ENCODE data around the gene RPL28. TPM values are rescaled to one million over a fixed set of nuclear protein-coding genes. Genes with fewer than 3 reads are reported as not detected.

Gene RPL28
- total and polyA plus RNA-seq, 4 donors, result 116 to 535 (median 164) TPM

DNA sequence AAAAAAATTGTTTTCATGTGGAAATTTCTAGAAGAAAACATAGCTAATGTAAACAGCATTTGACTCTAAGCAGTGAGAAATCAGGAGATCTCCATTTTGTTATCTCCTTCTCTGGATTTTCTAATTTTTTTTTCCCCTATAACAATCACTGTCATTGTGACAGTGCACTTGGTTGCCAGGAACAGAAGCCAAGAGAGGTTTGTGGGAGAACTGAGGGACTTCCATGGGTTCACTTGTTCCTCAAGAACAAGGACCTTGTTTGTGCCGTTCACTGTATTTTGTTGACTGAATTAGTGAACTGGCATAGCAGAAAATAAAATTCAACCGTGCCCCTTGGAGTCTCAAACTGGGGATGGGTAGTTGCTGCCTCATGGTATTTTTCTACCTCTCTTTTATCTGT, 40.3 kb downstream of the RPL28 start (continued):
- TF ChIP-seq, protein P1, sequence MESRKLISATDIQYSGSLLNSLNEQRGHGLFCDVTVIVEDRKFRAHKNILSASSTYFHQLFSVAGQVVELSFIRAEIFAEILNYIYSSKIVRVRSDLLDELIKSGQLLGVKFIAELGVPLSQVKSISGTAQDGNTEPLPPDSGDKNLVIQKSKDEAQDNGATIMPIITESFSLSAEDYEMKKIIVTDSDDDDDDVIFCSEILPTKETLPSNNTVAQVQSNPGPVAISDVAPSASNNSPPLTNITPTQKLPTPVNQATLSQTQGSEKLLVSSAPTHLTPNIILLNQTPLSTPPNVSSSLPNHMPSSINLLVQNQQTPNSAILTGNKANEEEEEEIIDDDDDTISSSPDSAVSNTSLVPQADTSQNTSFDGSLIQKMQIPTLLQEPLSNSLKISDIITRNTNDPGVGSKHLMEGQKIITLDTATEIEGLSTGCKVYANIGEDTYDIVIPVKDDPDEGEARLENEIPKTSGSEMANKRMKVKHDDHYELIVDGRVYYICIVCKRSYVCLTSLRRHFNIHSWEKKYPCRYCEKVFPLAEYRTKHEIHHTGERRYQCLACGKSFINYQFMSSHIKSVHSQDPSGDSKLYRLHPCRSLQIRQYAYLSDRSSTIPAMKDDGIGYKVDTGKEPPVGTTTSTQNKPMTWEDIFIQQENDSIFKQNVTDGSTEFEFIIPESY (IDR thresholded peaks at IDR 0.05), result no peak

DNA sequence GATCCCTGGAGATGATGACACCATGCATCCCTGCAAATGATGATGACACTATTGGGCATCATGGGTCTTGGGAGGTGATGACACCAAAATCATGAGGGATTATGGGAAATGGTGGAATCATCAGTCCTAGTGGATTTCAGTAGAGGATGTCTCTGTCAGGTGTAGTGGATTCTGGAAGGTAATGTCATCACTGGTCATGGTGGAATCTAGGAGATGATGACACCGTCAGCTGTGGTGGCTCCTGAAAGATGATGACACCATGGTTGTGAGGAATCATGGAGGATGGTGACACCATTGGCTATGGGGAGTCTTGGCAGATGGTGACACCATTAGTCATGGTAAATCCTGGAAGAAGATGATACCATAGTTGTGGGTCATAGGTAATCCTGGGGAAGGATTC, 45.5 kb downstream of the RPL28 start:
- no peaks in the 10 kb centered on the region for H3K4me1 ChIP-seq (ENCODE audit: control insufficient read depth in 4 of 4, insufficient read depth in 4 of 4, low read length in 3 of 4)
- no peak overlapping the region for H3K9ac ChIP-seq (ENCODE audit: low read depth in 1 of 2, low read length in 2 of 2)
- no peaks in the 10 kb centered on the region for H3K36me3 ChIP-seq (ENCODE audit: control insufficient read depth in 4 of 4, insufficient read depth in 3 of 4, low read depth in 1 of 4, low read length in 3 of 4)
- H3K9me3 ChIP-seq (ENCODE audit: control insufficient read depth in 4 of 4, low read length in 3 of 4), result no peaks in the 10 kb centered on the region
- peaks cover 0 to 10% (median 7%) of the 10 kb centered on the region in 4 donors for H3K27me3 ChIP-seq (ENCODE audit: control insufficient read depth in 4 of 4, insufficient read depth in 4 of 4, low read length in 3 of 4)
- H3K27ac ChIP-seq (ENCODE audit: low read depth in 1 of 2, low read length in 2 of 2), result no peak overlapping the region
- DNase-seq (ENCODE audit: low spot score), result no peak
- H3K4me3 ChIP-seq (ENCODE audit: low read depth in 1 of 3, low read length in 3 of 3), result no peak overlapping the region
- no peak for TF ChIP-seq GABPA (IDR thresholded peaks at IDR 0.05 in 1 of 2, conservative IDR thresholded peaks at IDR 0.05 in 1 of 2)
- TF ChIP-seq, protein P2, sequence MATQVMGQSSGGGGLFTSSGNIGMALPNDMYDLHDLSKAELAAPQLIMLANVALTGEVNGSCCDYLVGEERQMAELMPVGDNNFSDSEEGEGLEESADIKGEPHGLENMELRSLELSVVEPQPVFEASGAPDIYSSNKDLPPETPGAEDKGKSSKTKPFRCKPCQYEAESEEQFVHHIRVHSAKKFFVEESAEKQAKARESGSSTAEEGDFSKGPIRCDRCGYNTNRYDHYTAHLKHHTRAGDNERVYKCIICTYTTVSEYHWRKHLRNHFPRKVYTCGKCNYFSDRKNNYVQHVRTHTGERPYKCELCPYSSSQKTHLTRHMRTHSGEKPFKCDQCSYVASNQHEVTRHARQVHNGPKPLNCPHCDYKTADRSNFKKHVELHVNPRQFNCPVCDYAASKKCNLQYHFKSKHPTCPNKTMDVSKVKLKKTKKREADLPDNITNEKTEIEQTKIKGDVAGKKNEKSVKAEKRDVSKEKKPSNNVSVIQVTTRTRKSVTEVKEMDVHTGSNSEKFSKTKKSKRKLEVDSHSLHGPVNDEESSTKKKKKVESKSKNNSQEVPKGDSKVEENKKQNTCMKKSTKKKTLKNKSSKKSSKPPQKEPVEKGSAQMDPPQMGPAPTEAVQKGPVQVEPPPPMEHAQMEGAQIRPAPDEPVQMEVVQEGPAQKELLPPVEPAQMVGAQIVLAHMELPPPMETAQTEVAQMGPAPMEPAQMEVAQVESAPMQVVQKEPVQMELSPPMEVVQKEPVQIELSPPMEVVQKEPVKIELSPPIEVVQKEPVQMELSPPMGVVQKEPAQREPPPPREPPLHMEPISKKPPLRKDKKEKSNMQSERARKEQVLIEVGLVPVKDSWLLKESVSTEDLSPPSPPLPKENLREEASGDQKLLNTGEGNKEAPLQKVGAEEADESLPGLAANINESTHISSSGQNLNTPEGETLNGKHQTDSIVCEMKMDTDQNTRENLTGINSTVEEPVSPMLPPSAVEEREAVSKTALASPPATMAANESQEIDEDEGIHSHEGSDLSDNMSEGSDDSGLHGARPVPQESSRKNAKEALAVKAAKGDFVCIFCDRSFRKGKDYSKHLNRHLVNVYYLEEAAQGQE (IDR thresholded peaks at IDR 0.05), result no peak
- TF ChIP-seq RXRA (IDR thresholded peaks at IDR 0.05), result no peak
- no peak for TF ChIP-seq FOXA1 (IDR thresholded peaks at IDR 0.05)
- no peak for TF ChIP-seq SP1 (IDR thresholded peaks at IDR 0.05)
- TF ChIP-seq YY1 (IDR thresholded peaks at IDR 0.05), result no peak
- no peak for TF ChIP-seq NR2F2 (IDR thresholded peaks at IDR 0.05)
- TF ChIP-seq RAD21 (IDR thresholded peaks at IDR 0.05), result no peak
- no peak for TF ChIP-seq EGR1 (IDR thresholded peaks at IDR 0.05; ENCODE audit: low read depth in 2 of 2)
- no peak for TF ChIP-seq FOXA2 (IDR thresholded peaks at IDR 0.05)
- TF ChIP-seq, protein P1 (IDR thresholded peaks at IDR 0.05), result no peak
- TF ChIP-seq, protein P3, sequence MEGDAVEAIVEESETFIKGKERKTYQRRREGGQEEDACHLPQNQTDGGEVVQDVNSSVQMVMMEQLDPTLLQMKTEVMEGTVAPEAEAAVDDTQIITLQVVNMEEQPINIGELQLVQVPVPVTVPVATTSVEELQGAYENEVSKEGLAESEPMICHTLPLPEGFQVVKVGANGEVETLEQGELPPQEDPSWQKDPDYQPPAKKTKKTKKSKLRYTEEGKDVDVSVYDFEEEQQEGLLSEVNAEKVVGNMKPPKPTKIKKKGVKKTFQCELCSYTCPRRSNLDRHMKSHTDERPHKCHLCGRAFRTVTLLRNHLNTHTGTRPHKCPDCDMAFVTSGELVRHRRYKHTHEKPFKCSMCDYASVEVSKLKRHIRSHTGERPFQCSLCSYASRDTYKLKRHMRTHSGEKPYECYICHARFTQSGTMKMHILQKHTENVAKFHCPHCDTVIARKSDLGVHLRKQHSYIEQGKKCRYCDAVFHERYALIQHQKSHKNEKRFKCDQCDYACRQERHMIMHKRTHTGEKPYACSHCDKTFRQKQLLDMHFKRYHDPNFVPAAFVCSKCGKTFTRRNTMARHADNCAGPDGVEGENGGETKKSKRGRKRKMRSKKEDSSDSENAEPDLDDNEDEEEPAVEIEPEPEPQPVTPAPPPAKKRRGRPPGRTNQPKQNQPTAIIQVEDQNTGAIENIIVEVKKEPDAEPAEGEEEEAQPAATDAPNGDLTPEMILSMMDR (IDR thresholded peaks at IDR 0.05; ENCODE audit: low read depth, low read length, missing input control), result no peak
- TF ChIP-seq HNF4A (conservative IDR thresholded peaks at IDR 0.05), result no peak
- no peak for TF ChIP-seq TAF1 (conservative IDR thresholded peaks at IDR 0.05)
- 91% methylated on average over 1 of the region's 1 CpG for WGBS

All from liver (tissue), 9 donors.